AG08395 (cell line): ENCODE measurements around the gene B3GALT6.

Experiments used
- DNase-seq: peaks from one replicate; pipeline ENCODE4 v3.0.0; 2012; ENCODE audit warnings: mixed read lengths, low spot score

The B3GALT6 gene

DNA sequence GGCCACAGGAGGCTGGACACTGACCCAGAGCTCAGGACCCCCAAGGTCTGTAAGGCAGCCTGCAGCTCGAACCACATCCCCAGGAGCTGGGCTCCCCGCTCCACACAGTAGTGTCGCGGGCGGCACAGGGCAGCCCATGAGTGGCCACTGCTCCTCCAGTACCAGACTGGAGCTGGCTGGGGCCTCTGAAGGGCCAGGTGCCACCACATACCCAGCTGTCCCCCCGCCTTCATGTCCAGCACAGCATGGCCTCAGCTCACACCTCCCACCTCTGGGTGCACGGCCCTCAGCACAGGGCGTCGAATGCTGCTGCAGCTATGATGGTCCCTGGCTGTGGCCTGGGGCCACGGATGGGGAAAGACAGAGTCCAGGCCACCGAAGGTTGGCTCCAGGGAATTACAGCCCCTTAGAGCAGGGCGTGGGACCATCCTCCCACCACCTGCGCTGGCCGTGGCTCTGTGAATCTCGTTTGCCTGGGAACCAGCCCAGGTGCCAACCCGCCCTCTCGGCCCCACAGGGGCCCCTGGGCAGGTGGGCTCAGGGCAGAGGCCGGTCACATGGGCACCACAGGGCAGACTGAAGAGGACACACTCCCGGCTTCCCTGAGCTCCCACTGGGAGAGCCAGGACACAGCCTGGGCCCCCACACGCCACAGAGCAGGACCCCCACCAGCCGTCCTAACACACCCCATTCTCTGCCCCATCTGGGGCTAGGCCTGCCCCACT is 16.0 kb upstream of the B3GALT6 start:
- no peak for DNase-seq

DNA sequence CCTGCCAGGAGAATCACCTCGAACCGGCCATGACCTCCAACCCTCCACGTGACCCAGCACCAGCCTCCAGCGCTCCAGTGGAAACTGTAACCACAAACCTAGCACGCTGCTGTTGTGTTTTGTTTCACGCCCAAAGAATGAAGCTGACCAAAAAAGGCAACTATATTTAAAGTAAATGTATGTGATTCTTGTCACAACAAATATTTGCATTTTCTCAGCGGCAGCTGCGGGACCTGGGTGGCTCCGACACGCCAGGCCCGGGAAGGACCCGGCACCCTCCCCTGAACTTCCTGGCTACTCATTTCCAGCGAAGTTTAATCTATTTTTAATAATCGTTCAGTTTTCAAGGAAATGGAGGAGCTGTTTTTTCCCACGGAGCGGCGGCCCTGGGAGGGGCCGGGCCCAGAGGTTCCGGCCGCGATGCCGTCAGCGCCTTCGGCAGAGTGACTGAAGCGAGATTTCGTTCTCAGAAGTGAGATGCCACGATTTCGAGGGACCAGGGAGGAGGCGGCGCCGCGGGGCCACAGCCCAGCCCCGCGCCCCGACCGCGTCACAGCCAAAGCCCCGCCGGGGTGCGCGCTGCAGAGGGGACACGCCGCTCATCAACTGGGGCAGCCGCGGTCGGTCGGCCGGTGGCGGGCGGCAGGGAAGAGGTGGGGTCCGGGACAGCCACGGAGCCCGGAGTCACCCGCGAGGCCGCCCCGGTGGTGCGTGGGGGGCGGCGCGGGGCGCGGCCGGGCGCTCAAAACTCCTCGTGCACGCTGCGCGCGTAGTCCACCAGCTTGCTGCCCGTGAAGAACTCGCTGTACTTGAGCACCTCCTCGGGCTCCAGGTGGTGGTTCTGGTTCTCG is 15.0 kb upstream of the B3GALT6 start:
- no peak for DNase-seq

DNA sequence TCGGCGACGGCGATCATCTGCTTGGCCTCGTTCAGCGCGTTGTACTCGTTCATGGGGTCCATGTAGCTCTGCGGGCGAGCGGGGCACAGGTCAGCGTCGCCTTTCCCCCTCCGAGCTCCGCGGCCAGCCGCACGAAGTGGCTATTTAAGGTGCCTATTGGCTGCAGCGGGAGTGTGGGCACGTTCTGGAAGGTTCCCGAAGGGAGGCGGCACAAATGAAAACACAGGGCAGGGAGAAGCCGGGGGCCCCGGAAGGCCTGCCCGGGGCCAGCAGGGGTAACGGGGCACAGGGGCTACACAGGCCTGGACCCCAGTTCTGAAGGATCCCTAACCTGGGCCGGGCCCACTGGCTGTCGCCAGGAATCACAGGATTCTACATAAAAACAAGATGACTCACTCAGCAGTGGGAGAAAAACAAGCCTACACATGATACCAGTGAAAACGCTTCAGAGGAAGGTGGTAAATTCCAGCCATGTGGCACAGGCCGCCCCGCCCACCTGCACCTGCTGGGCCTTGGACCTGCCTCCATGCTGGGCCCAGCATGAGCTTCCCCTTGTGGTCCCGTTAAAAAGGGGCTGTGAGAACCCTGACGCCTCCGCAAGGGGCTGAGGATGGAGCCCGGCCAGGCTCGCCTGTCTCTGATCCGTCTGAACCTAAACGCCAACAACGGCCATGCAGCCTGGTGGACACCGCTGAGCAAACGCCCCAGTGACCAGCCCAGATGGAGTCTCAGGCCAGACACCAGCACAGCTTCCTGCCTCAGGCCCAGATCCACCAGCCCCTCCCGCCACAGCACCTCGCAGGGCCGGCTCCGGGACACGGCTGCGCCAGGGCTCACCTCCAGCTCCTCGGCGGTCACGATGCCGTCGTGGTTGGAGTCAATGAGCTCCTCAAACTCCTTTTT is 14.2 kb upstream of the B3GALT6 start:
- no peak for DNase-seq

DNA sequence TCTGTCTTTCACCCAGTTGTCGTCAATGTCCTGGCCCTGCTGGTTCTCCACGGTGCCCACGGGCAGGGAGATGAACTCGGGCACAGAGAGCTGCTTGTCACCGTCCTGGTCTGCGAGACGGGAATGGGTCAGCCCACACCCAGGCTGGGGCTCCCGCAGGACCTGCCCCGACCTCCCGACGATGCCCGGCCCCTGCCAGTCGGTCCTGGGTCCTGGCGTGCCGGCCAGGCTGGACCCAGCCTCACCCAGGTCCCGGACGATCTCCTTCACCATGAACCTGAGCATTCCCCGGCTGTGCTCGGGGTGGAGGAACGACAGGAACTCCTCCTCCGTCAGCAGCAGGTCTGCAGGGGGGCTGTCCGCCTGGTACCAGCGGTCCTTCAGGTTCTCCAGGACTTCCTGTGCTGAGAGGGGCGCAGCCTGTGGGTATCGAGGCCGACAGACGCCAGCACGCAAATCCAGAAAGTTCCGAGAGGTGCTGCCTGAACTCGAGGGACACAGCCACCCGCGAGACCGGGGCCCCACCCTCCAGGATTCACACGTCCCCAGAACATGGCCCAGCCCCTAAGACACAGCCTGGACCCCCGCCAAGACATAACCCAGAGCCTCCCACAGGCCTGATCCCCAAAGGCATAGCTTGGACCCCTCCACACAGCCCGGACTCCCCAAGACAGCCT is 13.4 kb upstream of the B3GALT6 start:
- no peak for DNase-seq

DNA sequence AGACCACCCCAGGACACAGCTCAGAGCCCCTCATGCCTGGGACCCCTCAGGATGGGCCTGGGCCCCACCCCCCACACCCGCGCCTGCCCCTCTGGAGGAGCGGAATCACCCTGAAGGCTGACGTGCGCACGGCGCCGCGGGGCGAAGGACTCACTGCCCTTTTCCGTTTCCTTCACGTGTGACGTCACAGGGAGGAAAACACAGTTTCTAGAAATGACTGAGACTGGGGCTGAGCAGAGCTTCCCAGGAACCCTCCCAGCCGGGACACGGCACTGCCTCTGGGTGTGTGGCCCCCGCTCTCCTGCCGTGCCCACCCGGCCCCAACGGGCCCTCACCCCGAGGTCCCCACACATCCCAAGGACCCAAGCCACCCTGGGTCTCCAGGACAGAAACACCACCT is 12.7 kb upstream of the B3GALT6 start:
- no peak for DNase-seq

DNA sequence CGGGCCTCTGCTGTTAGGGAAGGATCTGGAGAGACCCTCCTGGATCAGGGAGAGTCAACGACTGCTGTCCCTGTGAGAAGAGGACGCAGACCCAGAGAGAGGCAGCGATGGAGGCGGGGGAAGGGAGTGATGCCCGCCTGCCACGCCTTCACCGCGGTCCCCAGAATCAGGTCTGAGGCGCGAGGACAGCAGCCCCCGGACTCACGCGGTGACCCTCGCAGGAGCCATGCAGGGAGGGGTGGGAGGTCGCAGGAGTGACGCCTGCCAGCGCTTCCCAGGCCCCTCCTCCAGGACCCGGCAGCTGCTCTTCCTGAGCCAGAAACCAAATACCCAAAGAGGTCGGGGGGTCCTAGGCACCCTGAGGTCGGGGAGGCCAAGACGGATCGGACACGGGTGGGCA is 11.8 kb upstream of the B3GALT6 start:
- no peak for DNase-seq

DNA sequence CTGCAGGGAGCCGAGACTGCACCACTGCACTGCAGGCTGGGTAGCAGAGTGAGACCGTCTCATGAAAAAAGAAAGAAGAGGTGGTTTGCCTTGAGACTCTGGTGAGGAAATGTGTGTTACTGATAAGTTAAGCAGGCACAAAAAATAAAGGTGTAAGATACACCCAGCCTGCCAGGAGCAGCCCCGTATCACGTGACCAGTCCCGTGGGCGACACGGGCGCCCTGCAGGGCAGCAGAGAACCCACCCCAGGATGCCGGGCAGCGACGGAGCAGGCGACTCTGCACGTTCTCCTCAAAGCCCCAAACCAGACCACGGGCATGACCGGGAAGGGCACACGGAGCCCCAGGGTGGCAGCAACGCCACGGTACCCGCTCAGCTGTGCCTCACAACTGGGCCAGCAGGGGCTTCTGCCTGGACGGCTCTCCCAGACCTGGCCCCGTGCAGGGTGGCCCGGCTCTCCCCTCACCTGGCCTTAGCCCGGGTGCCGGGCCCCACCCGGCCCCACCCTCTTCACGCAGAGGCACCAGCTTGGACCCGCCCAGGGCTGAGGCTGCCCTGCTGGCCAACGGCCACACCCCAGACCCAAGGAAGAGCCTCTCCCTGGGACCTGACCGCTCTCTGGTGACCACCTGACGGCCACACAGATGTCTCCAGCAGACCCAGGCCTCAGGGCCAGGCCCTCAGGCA is 10.0 kb upstream of the B3GALT6 start:
- DNase-seq, result no peak

DNA sequence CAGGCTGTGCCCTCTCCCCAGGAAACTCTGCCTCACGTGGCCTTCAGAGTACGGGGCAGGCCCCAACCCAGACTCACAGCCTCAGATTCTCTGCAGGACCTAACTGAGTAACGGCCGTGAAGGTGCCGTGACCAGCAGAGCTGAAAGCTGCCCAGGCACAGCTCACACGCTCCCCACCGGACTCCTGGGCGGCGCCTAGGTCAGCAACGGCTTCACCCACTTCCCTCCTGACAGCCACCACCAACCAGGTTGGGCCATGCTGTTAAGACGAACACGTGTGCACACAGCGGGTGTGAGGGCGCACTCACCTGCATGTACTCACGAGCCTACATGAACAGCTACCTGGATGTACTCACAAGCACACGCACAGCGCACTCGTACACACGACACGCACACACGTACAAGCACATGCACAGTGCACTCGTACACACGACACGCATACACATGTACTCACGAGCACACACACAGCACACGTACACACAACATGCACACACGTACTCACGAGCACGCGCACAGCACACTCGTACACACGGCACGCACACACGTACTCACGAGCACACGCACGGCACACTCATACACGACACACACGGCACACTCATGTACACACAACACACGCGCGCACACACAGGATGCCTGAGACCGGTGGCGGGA is 9.3 kb upstream of the B3GALT6 start:
- no peak for DNase-seq

DNA sequence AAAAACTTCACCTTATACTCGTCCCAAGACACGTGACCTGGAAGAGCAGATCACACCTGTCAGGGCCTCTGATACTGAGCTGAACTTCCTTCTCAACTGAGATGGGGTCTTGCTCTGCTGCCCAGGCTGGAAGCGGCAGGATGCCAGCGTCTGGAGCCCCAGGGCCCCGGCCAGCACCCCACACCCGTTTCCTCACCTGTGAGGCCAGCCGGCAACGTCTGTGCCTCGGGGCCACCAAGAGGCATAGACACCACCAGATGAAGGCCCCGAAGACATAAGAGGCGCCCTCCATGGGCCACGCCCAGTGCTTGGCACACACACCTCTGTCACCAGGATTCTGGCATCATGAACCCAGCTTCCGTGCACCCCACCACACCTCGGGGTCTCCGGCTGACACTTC is 8.7 kb upstream of the B3GALT6 start:
- DNase-seq, result no peak

DNA sequence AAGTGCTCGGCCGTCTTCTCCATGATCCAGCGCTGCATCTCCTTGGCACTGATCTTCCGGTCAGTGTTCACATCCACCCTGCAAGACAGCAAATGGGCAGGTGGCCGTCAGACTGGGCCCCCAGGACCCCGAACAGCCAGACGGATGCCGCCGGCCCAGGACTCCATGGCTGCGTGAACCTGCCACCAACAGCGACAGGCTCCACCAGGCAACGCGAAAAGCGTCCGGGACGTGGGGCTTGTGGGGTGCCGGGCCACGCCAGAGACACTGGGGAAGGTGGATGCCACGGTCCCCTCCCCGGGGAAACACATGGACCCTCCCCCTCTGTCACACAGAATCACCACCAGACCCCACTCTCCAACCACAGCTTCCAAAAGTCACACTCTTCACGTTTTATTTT is 8.1 kb upstream of the B3GALT6 start:
- DNase-seq, result no peak

DNA sequence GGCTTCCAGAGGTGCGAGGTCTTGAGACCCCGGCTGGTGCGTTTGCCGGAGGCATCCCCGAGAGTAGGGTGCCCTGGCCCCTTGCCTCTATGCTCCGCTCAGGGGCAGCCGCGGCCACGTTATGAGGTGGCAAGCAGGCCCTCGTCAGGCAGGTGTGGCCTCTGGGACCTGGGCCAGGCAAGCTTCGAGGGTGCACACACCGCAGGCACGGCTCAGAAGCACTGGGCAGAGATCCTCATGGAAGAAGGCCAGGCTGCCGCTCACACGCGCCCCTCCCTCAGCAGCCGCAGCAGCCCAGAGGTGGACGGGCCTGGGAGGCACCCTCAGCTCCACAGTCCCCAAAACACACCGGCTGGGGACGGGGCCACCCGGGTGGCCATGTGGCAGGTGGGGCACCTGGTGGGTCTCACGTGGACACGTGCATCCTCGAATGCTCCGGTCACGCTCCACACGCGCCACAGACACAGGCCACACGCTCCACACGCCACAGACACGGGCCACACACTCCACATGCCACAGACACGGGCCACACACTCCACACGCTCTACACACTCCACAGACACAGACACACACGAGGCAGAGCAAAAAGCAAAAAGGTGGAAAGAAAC is 6.7 kb upstream of the B3GALT6 start:
- no peak for DNase-seq

DNA sequence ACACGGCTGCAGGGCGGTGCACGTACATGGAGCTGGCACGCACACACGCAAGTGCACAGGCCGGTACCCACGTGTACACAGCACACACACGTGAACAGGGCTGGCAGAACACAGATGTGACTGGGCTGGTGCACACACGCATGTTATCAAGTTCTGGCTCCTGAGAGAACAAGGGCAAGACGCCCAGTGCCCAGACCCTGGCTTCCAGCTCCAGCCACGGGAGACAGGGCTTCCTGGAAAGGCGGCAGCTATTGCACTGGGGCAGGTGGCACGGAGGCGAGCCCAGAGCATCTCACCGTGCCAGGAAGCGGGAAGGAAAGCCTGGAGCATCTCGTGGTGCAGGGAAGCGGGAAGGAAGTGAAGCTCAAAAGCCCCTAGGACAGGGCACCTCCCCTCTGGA is 6.1 kb upstream of the B3GALT6 start:
- no peak for DNase-seq

DNA sequence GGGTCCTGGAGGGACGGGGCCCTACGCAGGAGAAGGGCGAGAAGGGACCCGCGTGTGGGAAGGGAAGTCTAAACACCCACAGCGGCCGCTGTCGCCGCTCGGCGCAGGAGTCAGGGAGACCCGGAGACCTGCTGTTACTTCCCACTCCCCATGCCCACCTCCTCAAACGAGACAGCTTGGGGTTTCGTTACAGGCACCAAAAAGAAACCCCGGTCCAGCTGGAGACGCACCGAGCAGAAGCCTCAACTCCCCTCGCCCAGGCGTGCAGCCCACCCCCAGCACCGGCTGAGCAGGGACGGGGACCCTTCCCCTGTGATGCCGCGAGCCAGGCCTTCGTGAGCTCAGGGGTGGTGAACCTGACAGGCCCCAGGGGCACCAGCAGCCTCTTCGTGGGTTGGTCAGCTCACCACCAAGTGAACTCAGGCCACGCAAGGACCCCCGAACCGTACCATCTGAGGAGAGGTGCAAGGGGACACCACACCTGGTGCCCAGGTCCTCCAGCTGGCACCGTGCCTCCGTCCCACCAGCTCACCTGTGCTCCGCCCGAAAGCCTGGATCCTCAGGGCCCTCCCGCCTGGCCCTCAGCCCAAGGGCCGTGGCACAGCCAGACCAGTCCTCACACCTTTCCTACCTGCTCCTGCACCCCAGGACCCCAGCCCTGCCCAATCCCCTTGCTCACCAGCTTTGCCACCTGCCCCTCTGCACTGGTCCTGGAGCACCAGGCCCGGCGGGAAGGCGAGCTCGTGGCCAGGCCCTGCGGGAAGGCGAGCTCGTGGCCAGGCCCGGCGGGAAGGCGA is 5.3 kb upstream of the B3GALT6 start:
- no peak for DNase-seq

DNA sequence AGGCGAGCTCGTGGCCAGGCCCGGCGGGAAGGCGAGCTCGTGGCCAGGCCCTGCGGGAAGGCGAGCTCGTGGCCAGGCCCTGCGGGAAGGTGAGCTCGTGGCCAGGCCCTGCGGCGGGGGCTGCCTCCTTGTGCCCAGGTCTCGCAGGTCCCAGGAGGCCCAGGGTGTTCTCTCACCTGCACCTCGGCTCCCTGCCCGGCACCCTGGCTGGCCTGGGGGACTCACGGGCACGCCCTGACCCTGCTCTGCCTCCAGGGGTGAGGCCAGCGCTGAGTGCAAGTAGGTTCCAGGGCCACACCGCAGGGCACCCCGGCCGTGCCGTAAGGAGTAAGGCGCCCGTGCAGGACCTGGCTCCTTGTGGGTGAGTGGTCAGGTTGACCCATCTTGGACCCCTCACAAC is 4.7 kb upstream of the B3GALT6 start:
- DNase-seq, result no peak

DNA sequence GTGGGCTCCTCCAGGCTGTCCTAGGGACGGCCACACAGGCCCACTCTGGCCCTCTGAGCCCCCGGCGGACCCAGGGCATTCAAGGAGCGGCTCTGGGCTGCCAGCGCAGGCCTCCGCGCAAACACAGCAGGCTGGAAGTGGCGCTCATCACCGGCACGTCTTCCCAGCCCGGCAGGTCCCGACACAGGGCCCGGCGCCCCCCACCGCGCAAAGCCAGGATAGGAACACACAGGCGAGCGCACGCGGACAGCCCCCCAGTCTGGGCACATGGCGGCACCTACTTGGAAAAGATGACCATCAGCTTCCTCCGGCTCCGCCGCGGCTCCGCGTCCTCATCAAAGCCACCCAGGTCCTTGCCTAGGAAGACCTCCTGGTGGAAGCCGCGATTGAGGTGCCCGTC is 3.9 kb upstream of the B3GALT6 start:
- DNase-seq, result no peak

DNA sequence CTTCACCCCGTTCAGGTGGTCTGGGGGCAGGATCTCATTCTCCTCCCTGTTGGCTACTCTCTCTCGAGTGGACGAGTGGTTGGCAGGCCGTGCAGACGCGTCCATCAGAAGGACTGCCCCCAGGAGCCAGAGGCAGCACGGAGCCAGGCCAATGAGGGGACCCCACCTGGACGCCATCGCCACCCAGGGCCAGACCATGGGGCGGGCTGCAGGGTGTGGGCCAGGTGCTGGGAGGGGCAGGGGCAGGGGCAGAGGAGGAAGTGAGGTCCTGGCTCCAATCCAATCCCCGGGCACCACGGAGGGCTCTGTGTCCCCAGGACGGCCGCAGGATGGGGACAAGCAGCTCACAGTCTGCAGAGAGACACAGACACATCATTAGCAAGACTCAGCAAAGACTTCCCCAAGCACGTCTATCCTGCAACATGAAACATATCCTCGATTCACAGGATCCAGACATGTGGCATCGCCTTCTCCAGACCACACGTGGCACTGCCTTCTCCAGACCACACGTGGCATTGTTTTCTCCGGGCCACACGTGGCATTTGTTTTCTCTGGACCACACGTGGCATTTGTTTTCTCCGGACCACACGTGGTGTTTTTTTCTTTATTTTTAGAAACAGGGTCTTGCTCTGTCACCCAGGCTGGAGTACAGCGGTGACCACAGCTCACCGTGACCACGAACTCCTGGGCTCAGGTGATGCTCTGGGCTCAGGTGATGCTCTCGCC is 3.3 kb upstream of the B3GALT6 start:
- no peak for DNase-seq

DNA sequence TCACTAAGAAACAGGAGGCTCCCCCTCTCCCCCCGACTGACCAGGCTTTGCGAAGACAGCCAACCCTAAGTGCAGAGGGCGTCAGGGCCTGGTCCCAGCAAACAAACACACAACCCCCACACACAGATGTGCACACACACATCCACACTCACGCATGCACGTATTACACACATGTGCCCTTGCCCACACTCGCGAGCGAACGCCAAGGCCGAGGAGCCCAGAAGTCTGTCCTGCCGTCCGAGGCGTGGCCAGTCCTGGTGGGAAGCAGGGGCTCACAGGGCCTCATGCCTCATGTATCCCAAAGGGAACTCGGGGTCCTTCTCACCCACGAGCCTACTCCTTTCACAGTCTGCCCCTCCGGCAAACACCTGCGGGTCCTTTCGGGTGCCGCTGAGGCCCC is 2.3 kb upstream of the B3GALT6 start:
- no peak for DNase-seq

DNA sequence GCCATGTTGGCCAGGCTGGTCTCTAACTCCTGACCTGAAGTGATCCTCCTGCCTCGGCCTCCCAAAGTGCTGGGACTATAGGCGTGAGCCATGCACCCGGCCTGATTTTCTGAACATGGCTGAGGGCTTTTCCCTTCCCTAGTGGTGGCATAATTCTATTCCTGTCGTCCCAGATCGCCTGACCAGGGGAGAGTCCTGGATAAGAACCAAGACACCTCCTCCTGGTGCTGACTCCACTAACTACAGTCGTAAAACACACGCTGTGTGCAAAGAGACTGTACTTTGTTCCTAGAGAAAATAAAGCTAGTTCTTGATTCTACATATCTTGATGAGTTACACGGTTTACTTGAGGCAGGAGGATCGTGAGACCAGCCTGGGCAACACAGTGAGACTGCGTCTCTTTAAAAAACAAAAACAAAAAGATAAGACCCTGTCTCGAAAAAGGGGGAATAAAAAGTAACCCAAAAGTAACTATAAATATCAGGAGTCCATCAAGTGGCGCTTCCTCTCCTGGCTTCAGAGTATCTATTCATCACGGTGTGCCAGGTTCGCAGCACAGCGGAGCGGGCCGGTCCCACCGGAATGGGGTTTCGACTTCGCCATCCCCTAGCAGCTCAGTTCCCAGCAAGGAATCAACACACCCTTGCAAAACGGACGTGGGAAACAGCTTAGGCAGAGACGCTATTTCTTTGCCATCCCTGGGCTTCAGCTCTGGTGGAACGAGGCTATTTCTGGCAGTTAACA is 1.2 kb upstream of the B3GALT6 start:
- DNase-seq, result peak; percentile 93
